RWPE2 (cell line): ENCODE data around the gene RIOK3.
A peak's percentile ranks its signal among the peaks of the same experiment; 100 is the strongest.

Source experiments
- ATAC-seq: fragments of 200-7000 bp; cut with Tn5 transposase; 3 replicates; pipeline ENCODE4 v1.9.1; 2021; ENCODE audit warnings: low read depth
- DNase-seq: peaks from one replicate; pipeline ENCODE4 v3.0.0-alpha.2; 2020; ENCODE audit warnings: low spot score
- H3K27ac ChIP-seq: fragments of 450-650 bp; 2 replicates; pipeline ENCODE4 v1.5.1; 2017; ENCODE audit warnings: mild to moderate bottlenecking; ENCODE audit not compliant: poor library complexity, severe bottlenecking
- H3K27me3 ChIP-seq: fragments of 250-450 bp; sonication (Bioruptor Pico); 2 replicates; pipeline ENCODE4 v1.5.1; 2021; ENCODE audit warnings: mild to moderate bottlenecking, moderate library complexity; ENCODE audit not compliant: insufficient read depth, poor library complexity, severe bottlenecking
- H3K36me3 ChIP-seq: fragments of 250-450 bp; sonication (Bioruptor Pico); 2 replicates; pipeline ENCODE4 v1.5.1; 2020; ENCODE audit warnings: low read depth, mild to moderate bottlenecking, moderate library complexity
- H3K4me1 ChIP-seq: fragments of 250-450 bp; sonication (Bioruptor Pico); 2 replicates; pipeline ENCODE4 v1.5.1; 2021; ENCODE audit warnings: mild to moderate bottlenecking, moderate library complexity; ENCODE audit not compliant: insufficient read depth, poor library complexity, severe bottlenecking
- H3K4me3 ChIP-seq: fragments of 250-450 bp; sonication (Bioruptor Pico); 2 replicates; pipeline ENCODE4 v1.5.1; 2021; ENCODE audit warnings: mild to moderate bottlenecking, moderate library complexity; ENCODE audit not compliant: severe bottlenecking
- H3K9me3 ChIP-seq: fragments of 250-450 bp; sonication (Bioruptor Pico); 2 replicates; pipeline ENCODE4 v1.5.1; 2021; ENCODE audit warnings: mild to moderate bottlenecking, moderate library complexity; ENCODE audit not compliant: severe bottlenecking
- TF ChIP-seq, protein P1 (sequence below): fragments of 450-650 bp; IDR thresholded peaks from one replicate; pipeline ENCODE4 v1.5.1; 2017; ENCODE audit warnings: mild to moderate bottlenecking, moderate library complexity; ENCODE audit not compliant: poor library complexity, severe bottlenecking

Gene RIOK3

DNA sequence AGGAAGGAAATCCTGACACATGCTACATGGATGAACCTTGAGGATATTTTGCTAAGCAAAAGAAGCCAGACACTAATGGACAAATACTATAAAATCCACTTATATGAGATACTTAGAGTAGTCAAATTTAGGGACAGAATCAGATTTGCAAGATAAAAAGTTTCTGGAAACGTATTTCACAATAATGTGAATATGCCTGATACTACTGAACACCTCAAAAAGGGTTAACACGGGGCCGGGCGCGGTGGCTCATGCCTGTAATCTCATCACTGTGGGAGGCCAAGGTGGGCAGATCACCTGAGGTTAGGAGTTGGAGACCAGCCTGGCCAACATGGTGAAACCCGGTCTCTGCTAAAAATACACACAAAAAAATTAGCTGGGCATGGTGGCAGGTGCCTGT lies 48.5 kb downstream of the RIOK3 start:
- peaks cover 10% of the 10 kb centered on the region for H3K4me1 ChIP-seq
- H3K27ac ChIP-seq = no peak overlapping the region
- TF ChIP-seq, protein P1, sequence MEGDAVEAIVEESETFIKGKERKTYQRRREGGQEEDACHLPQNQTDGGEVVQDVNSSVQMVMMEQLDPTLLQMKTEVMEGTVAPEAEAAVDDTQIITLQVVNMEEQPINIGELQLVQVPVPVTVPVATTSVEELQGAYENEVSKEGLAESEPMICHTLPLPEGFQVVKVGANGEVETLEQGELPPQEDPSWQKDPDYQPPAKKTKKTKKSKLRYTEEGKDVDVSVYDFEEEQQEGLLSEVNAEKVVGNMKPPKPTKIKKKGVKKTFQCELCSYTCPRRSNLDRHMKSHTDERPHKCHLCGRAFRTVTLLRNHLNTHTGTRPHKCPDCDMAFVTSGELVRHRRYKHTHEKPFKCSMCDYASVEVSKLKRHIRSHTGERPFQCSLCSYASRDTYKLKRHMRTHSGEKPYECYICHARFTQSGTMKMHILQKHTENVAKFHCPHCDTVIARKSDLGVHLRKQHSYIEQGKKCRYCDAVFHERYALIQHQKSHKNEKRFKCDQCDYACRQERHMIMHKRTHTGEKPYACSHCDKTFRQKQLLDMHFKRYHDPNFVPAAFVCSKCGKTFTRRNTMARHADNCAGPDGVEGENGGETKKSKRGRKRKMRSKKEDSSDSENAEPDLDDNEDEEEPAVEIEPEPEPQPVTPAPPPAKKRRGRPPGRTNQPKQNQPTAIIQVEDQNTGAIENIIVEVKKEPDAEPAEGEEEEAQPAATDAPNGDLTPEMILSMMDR = no peak
- no peak overlapping the region for H3K4me3 ChIP-seq
- DNase-seq (no peak), ATAC-seq (no peak)
- peaks cover 11% of the 10 kb centered on the region; the same call in 1 of the 2 replicates for H3K36me3 ChIP-seq
- no peaks in the 10 kb centered on the region for H3K27me3 ChIP-seq
- no peaks in the 10 kb centered on the region for H3K9me3 ChIP-seq

DNA sequence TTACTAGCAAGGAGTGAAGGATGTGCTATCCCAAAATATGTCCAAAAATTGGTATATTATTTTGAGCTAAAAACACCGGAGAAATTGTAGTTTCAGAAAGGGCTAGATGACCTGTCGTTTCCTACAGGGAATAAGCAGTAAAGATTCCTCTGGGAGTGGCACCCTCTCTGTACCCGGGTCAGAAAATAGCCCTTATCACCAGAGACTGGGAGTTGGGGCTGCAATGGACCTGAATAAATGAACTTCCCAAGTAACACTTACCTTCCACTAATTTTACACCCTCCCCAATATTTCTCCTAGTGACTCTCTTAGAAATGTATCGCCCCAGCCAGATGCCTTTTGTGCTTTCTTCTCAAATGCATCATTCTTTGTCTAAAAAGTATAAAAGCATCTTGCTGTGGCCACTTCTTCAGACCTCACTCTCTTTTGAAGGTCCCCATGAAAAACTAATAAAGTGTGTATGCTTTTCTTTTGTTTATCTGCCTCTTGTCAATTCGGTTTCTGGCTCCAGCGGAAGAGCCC lies 49.5 kb downstream of the RIOK3 start:
- Histone ChIP-seq H3K27me3 (no peaks in the 10 kb centered on the region), H3K4me3 (peak overlapping the region; percentile 81), H3K36me3 (peaks cover 21% of the 10 kb centered on the region), H3K27ac (peak overlapping the region; percentile 39), H3K9me3 (no peaks in the 10 kb centered on the region), H3K4me1 (peaks cover 10% of the 10 kb centered on the region)
- TF ChIP-seq, protein P1 = no peak
- DNase-seq (no peak), ATAC-seq (no peak)

GRCh38 chr18:23503038-23503962 lies 50.2 kb downstream of the RIOK3 start, which contains the start of gene RMC1:
TSS of gene RMC1 (plus strand) at chr18:23503511. CDS start at chr18:23503619, 108 bp downstream.
- Histone ChIP-seq H3K4me3 (peak within 1 kb of the TSS; percentile 81), H3K4me1 (peaks cover 10% of the 10 kb centered on the region), H3K27me3 (no peaks in the 10 kb centered on the region), H3K9me3 (no peaks in the 10 kb centered on the region), H3K36me3 (peaks cover 28% of the 10 kb centered on the region), H3K27ac (peak within 1 kb of the TSS; percentile 39)
- peak; percentile 87 for ATAC-seq
- TF ChIP-seq, protein P1 = peak; percentile 58
- DNase-seq = peak; percentile 91

DNA sequence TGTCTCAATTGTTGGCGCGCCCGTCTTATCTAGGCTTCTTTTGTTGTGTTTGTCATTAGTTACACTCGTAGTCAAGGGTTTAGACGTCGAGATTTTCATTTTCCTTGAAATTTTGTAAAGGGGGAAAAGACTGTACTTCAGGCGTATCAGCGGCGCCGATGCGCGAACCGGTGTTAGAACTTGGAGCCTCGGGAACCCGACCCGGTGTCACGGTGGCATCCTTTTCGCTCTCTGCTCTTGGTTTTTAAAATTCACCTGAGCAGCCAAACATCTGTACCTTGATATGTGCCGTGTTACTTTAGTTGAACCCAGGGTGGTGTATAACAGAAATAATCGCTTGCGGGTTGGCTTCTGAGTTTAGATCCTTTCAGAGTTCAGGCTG lies 50.9 kb downstream of the RIOK3 start:
- H3K4me1 ChIP-seq = peaks cover 10% of the 10 kb centered on the region
- H3K27ac ChIP-seq = peak overlapping the region; percentile 39
- H3K4me3 ChIP-seq = peak overlapping the region; percentile 81
- no peaks in the 10 kb centered on the region for H3K27me3 ChIP-seq
- H3K9me3 ChIP-seq = no peaks in the 10 kb centered on the region
- peaks cover 34% of the 10 kb centered on the region for H3K36me3 ChIP-seq
- DNase-seq (no peak), ATAC-seq (no peak)
- TF ChIP-seq, protein P1 = no peak

DNA sequence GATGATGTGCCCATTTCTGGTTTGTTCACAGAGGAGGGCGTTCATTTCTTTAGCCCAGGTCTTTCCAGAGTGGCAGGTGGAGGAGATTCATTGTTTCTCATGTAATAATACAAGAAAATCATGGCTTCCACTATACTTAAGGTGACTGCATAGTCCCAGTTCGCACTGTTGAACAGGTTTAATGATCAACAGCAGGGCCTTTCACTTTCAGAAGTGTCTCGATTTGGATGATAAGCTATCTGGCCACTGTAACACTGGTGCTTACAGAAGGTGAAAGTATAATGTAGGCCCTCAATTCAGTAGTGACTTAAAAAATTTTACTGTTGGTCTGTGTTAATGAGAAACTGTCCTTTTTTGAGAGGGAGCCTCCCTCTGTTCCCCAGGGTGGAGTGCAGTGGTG lies 51.6 kb downstream of the RIOK3 start:
- no peak overlapping the region for H3K27ac ChIP-seq
- no peak overlapping the region for H3K4me3 ChIP-seq

More for the DNA sequence above, 51.6 kb downstream of the RIOK3 start:
- Histone ChIP-seq H3K27me3 (no peaks in the 10 kb centered on the region), H3K36me3 (peaks cover 42% of the 10 kb centered on the region), H3K4me1 (peaks cover 10% of the 10 kb centered on the region), H3K9me3 (no peaks in the 10 kb centered on the region)
- TF ChIP-seq, protein P1 = no peak
- DNase-seq (no peak), ATAC-seq (no peak)
